Right lobe of liver (tissue), 6 donors: ENCODE measurements around the gene BCL11B. TPM values are rescaled to one million over a fixed set of nuclear protein-coding genes. Genes with fewer than 3 reads are reported as not detected.

Experiments
- ATAC-seq, 4 donors: fragments of 200-7000 bp; cut with Tn5 transposase; one replicate each; pipeline ENCODE4 v1.9.1; 2020; ENCODE audit warnings: mild to moderate bottlenecking in 4 of 4, moderate library complexity in 4 of 4
- DNase-seq, 3 donors: peaks; one replicate each; pipeline ENCODE4 v3.0.0-alpha.2; 2020
- H3K27ac ChIP-seq, 3 donors: fragments of 200-600 bp; one replicate each; pipeline ENCODE4 v1.8.0; 2022
- H3K27me3 ChIP-seq, 2 donors: fragments of 200-600 bp; one replicate each; pipeline ENCODE4 v1.8.0; 2022
- H3K36me3 ChIP-seq, 4 donors: fragments of 200-600 bp; sonication (generic) in 1 of 4; one replicate each; pipeline versions ENCODE4 v1.5.1 to v1.8.0; 2017 to 2022; ENCODE audit warnings: control low read depth in 1 of 4
- H3K4me1 ChIP-seq, 4 donors: fragments of 200-600 bp; sonication (generic) in 1 of 4; one replicate each; pipeline versions ENCODE4 v1.5.1 to v1.8.0; 2017 to 2022; ENCODE audit warnings: control low read depth in 1 of 4
- H3K4me3 ChIP-seq, 3 donors: fragments of 200-600 bp; one replicate each; pipeline ENCODE4 v1.8.0; 2022
- H3K9me3 ChIP-seq, 4 donors: fragments of 200-600 bp; sonication (generic) in 1 of 4; one replicate each; pipeline versions ENCODE4 v1.5.1 to v1.8.0; 2017 to 2022; ENCODE audit warnings: control low read depth in 1 of 4
- POLR2A ChIP-seq: fragments of 450-650 bp; IDR thresholded peaks from one replicate; pipeline ENCODE4 v1.6.1; 2017; ENCODE audit warnings: antibody characterized with exemption, mild to moderate bottlenecking
- WGBS: methylation state at CpG from one replicate; pipeline ENCODE4 v1.1.6; 2018; ENCODE audit warnings: low coverage, low lambda C conversion rate; ENCODE audit not compliant: insufficient coverage; ENCODE audit errors: missing lambda C conversion rate; 5-methylcytosine and 5-hydroxymethylcytosine counted together
- intact Hi-C, 2 donors: fragments of 100-400 bp; cut with DNase I; formaldehyde crosslinking; loops; one replicate each; pipeline versions ENCODE4 v1.11.2 to v1.14.1; 2022
- total RNA-seq, 6 experiments: library from RNA; depleted of rRNA in 2 of 6; stranded (reverse); fragments of >200 nt in 2 of 6; fragmentation: NEBNext Ultra II Directional in 3 of 6; extraction: Animal tissue kit (Norgen Biotek cat#: 25700) in 3 of 6; gene quantifications; one replicate each; pipeline versions ENCODE4 v1.1.0 to v1.2.4, GENCODE V29; 2016 to 2023
- TF ChIP-seq, protein P1 (sequence below), 4 donors: fragments of 200-600 bp in 3 of 4; fragments of 450-650 bp in 1 of 4; IDR thresholded peaks; one replicate each; pipeline versions ENCODE4 v1.5.1 to v1.8.0; 2016 to 2022; ENCODE audit warnings: antibody characterized with exemption in 4 of 4, mild to moderate bottlenecking in 2 of 4
- donor health status: DM: no; HTN: yes; CAD: no.
- donor health status: DM: no; HTN: no; CAD: no.
- donor health status: DM: no; HTN: no; CAD: no.
- donor health status: DM: no; HTN: yes; CAD: no.
- donor health status: DM: no; HTN: yes; CAD: no.

BCL11B gene
- total RNA-seq, 6 experiments from 2014 or later, result 0.04 to 0.61 (median 0.24) TPM

DNA sequence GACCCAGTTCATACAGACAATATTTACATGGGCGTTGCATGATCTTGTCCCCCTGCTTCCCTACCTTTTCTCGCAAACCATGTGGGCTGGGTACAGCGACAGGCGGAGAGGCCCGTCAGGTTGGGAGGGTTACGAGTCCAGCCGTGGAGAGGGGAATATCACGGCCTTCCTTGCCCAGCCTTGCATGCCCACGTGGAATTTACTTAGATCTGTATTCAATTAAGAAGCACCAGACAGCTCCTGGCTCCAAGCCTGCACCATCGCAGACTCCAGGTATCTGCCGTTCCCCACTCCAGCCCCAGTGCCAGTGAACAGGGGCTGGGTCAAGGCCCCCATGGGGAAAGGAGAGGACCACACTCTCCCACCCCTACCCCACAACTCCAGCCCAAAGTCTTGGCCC, 29.8 kb downstream of the BCL11B start:
- Histone ChIP-seq H3K4me1 (peaks cover 0 to 4% (median 0%) of the 10 kb centered on the region in 4 donors), H3K9me3 (no peaks in the 10 kb centered on the region), H3K27ac (no peak overlapping the region), H3K36me3 (no peaks in the 10 kb centered on the region), H3K27me3 (peaks cover 0 to 2% of the 10 kb centered on the region in 2 donors), H3K4me3 (no peak overlapping the region)
- ATAC-seq, result no peak
- DNase-seq, result no peak
- intact Hi-C loops, result no loop called here
- TF ChIP-seq, protein P1, sequence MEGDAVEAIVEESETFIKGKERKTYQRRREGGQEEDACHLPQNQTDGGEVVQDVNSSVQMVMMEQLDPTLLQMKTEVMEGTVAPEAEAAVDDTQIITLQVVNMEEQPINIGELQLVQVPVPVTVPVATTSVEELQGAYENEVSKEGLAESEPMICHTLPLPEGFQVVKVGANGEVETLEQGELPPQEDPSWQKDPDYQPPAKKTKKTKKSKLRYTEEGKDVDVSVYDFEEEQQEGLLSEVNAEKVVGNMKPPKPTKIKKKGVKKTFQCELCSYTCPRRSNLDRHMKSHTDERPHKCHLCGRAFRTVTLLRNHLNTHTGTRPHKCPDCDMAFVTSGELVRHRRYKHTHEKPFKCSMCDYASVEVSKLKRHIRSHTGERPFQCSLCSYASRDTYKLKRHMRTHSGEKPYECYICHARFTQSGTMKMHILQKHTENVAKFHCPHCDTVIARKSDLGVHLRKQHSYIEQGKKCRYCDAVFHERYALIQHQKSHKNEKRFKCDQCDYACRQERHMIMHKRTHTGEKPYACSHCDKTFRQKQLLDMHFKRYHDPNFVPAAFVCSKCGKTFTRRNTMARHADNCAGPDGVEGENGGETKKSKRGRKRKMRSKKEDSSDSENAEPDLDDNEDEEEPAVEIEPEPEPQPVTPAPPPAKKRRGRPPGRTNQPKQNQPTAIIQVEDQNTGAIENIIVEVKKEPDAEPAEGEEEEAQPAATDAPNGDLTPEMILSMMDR (IDR thresholded peaks at IDR 0.05), result no peak
- no peak for TF ChIP-seq POLR2A
- 39% methylated on average over 5 of the region's 11 CpGs for WGBS

DNA sequence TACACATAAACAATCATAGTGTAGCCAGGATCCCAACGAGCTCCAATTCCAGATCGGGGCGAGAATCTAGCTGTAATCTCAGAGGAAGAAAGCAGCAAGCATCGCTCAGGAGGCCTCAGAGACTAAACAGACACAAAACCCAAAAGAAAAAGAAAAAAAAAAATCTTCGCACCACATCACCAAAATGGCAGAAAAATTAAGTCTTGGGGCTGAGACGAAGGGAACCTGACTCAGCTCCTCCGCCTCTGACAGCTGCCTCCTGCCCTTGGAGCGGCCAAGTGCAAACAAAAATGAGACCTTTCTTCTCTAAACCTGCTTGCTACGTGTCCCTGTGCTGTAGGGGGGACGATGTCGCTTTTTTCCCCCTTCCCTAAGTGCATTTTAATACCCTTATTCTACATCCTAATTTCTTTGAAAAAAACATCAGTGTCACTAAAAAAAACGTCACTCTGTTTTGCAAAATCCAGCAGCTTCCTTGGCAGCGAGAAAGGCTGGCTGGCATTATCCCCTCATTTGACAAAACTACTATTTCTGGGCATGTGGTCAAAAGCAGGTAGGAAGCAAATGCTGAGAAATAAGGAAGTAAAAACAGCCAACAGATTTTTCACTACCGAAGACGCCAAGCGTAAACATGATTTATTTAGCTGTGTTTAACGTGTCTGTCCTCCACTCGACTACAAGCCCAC, 30.5 kb downstream of the BCL11B start:
- intact Hi-C loops, result no loop called here
- TF ChIP-seq, protein P1 (IDR thresholded peaks at IDR 0.05), result no peak
- TF ChIP-seq POLR2A, result no peak
- Histone ChIP-seq H3K36me3 (no peaks in the 10 kb centered on the region), H3K4me3 (no peak overlapping the region), H3K9me3 (no peaks in the 10 kb centered on the region), H3K4me1 (peaks cover 0 to 4% (median 0%) of the 10 kb centered on the region in 4 donors), H3K27me3 (no peaks in the 10 kb centered on the region), H3K27ac (no peak overlapping the region)
- WGBS, result 33% methylated on average over 18 of the region's 18 CpGs
- ATAC-seq, result no peak
- DNase-seq, result no peak

DNA sequence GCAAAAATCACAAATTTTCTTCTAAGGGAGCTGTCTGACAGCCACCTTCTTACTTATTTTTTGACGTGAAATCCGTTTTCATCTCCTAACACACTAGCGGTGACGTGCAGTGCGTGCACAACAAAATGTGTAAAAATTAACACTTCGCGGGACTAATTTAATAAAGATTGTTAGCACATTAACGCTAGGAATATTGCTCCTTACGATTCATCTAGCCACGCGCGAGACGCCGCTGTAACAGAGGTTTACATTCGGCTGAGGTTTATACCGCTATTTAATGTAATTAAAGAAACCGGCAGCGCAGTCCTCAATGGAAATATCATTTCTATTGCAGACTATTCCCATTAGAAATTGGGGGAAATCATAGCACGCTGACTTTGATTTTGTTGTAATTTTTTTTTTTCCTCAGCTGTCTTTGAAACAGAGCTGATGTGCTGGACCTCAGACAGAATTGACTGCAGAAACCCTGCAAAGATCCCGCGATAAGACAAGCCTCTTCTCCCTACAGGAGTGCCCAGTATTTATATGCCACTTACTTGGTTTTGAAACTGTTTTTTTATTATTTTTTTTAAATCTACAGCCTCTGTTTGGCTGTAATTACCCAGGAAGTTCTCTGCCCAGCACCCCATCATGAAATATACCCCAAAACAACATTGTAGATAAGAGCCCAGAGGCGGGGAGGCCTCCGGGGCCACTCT, 31.2 kb downstream of the BCL11B start:
- intact Hi-C loops, result no loop called here
- 63% methylated on average over 23 of the region's 23 CpGs for WGBS
- no peaks in the 10 kb centered on the region for H3K9me3 ChIP-seq
- TF ChIP-seq, protein P1 (IDR thresholded peaks at IDR 0.05), result no peak
- TF ChIP-seq POLR2A, result no peak
- no peaks in the 10 kb centered on the region for H3K4me1 ChIP-seq
- no peak overlapping the region for H3K4me3 ChIP-seq
- no peak for DNase-seq
- no peaks in the 10 kb centered on the region for H3K27me3 ChIP-seq
- no peak for ATAC-seq
- H3K27ac ChIP-seq, result no peak overlapping the region
- no peaks in the 10 kb centered on the region for H3K36me3 ChIP-seq

DNA sequence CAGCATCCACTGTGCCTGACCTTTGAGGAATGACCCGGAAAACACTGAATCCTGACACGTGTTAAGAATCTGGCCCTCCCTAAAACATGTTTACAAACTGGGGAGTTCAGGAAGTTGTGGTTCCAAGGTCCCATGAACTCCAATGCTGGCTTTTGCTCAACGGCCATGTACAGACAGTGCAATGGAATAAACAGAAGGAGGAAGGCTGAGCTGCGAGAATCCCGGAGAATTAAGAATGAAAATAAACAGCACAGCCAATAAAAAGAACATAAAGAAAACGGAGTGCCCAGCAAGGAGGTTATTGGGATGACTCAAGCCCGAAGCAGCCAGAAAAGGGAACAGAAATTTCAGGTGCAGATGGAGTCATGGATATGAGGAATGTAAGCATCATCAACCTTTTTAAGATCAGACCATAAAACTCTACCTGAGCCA, 32.3 kb downstream of the BCL11B start:
- H3K36me3 ChIP-seq, result no peaks in the 10 kb centered on the region
- H3K27ac ChIP-seq, result no peak overlapping the region
- ATAC-seq (no peak), DNase-seq (no peak)
- H3K4me3 ChIP-seq, result no peak overlapping the region
- H3K9me3 ChIP-seq, result no peaks in the 10 kb centered on the region
- WGBS, result 22% methylated on average over 7 of the region's 7 CpGs
- H3K4me1 ChIP-seq, result no peaks in the 10 kb centered on the region
- no peaks in the 10 kb centered on the region for H3K27me3 ChIP-seq
- TF ChIP-seq, protein P1 (IDR thresholded peaks at IDR 0.05), result no peak
- TF ChIP-seq POLR2A, result no peak
- intact Hi-C loops, result no loop called here
